DOHH2 (cell line): Measurements from ENCODE around the gene EEPD1.
"Not testable (repeated sequence)": the region's sequence is repeated elsewhere in the genome, so short reads cannot be mapped to it uniquely, and the experiment has no call there.

ENCODE experiments used
- H3F3A ChIP-seq: fragments of 200-600 bp; sonication (generic), shearing (Covaris generic); 2 replicates; pipeline ENCODE4 v1.6.0; 2016; ENCODE audit warnings: antibody characterized with exemption, mild to moderate bottlenecking; ENCODE audit not compliant: control insufficient read depth, insufficient read depth
- H3K27ac ChIP-seq: fragments of 200-600 bp; sonication (generic); 2 replicates; pipeline ENCODE4 v1.5.1; 2014; ENCODE audit warnings: low read depth, mild to moderate bottlenecking, low read length, moderate library complexity
- H3K27me3 ChIP-seq: fragments of 200-600 bp; sonication (generic); 2 replicates; pipeline ENCODE4 v1.6.1; 2014; ENCODE audit warnings: mild to moderate bottlenecking, low read length, mixed read lengths; ENCODE audit not compliant: control insufficient read depth
- H3K36me3 ChIP-seq: fragments of 200-600 bp; sonication (generic); 2 replicates; pipeline ENCODE4 v1.6.1; 2014; ENCODE audit warnings: mild to moderate bottlenecking, low read length, moderate library complexity, mixed read lengths; ENCODE audit not compliant: control insufficient read depth
- H3K4me1 ChIP-seq: fragments of 200-600 bp; sonication (generic); 2 replicates; pipeline ENCODE4 v1.6.1; 2014; ENCODE audit warnings: mild to moderate bottlenecking, low read length, mixed read lengths; ENCODE audit not compliant: control insufficient read depth
- H3K4me2 ChIP-seq: fragments of 200-600 bp; sonication (generic); 2 replicates; pipeline ENCODE4 v1.6.0; 2014; ENCODE audit warnings: mild to moderate bottlenecking, low read length, moderate library complexity
- H3K4me3 ChIP-seq: fragments of 200-600 bp; sonication (generic); 2 replicates; pipeline ENCODE4 v1.5.1; 2014; ENCODE audit warnings: mild to moderate bottlenecking, low read length, mixed read lengths
- H3K79me2 ChIP-seq: fragments of 200-600 bp; sonication (generic); 2 replicates; pipeline ENCODE4 v1.6.1; 2014; ENCODE audit warnings: mild to moderate bottlenecking, low read length, mixed read lengths; ENCODE audit not compliant: control insufficient read depth
- H3K9me2 ChIP-seq: fragments of 200-600 bp; sonication (generic); replicated peaks from 2 replicates; pipeline ENCODE4 v1.6.1; 2014; ENCODE audit warnings: mild to moderate bottlenecking, low read length, mixed read lengths; ENCODE audit not compliant: control insufficient read depth
- H3K9me3 ChIP-seq: fragments of 200-600 bp; sonication (generic); 2 replicates; pipeline ENCODE4 v1.6.1; 2014; ENCODE audit warnings: antibody characterized with exemption, low read length, mixed read lengths; ENCODE audit not compliant: control insufficient read depth, insufficient read depth
- H4K20me1 ChIP-seq: fragments of 200-600 bp; sonication (generic); 2 replicates; pipeline ENCODE4 v1.6.0; 2014; ENCODE audit warnings: low read depth, mild to moderate bottlenecking, antibody characterized with exemption, low read length, moderate library complexity; ENCODE audit not compliant: control insufficient read depth, insufficient read depth
- EZH2phosphoT487 ChIP-seq: fragments of 200-600 bp; sonication (generic); IDR thresholded peaks from 2 replicates; pipeline ENCODE4 v1.6.1; 2017; ENCODE audit warnings: borderline replicate concordance, mild to moderate bottlenecking, antibody characterized with exemption, low read length, moderate library complexity, mixed read lengths
- TF ChIP-seq, protein P1 (sequence below): fragments of 200-600 bp; sonication (generic); IDR thresholded peaks from one replicate; pipeline ENCODE4 v1.5.1; 2014; ENCODE audit warnings: antibody characterized with exemption, mild to moderate bottlenecking, low read depth, low read length; ENCODE audit not compliant: poor library complexity, severe bottlenecking

The EEPD1 gene

GRCh38 chr7:36316319-36316718 is 163.3 kb downstream of the EEPD1 start:
- H3K27me3 ChIP-seq: no peaks in the 10 kb centered on the region
- no peak overlapping the region for H3K4me2 ChIP-seq
- no peak overlapping the region for H3K4me3 ChIP-seq
- peaks cover under 1% of the 10 kb centered on the region; the same call in 1 of the 2 replicates for H3K9me3 ChIP-seq
- no peaks in the 10 kb centered on the region for H4K20me1 ChIP-seq
- H3K79me2 ChIP-seq: no peaks in the 10 kb centered on the region
- no peaks in the 10 kb centered on the region for H3K9me2 ChIP-seq
- TF ChIP-seq, protein P1, sequence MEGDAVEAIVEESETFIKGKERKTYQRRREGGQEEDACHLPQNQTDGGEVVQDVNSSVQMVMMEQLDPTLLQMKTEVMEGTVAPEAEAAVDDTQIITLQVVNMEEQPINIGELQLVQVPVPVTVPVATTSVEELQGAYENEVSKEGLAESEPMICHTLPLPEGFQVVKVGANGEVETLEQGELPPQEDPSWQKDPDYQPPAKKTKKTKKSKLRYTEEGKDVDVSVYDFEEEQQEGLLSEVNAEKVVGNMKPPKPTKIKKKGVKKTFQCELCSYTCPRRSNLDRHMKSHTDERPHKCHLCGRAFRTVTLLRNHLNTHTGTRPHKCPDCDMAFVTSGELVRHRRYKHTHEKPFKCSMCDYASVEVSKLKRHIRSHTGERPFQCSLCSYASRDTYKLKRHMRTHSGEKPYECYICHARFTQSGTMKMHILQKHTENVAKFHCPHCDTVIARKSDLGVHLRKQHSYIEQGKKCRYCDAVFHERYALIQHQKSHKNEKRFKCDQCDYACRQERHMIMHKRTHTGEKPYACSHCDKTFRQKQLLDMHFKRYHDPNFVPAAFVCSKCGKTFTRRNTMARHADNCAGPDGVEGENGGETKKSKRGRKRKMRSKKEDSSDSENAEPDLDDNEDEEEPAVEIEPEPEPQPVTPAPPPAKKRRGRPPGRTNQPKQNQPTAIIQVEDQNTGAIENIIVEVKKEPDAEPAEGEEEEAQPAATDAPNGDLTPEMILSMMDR: no peak
- TF ChIP-seq EZH2phosphoT487: no peak
- no peaks in the 10 kb centered on the region for H3F3A ChIP-seq
- peaks cover 10% of the 10 kb centered on the region for H3K4me1 ChIP-seq
- no peak overlapping the region for H3K27ac ChIP-seq
- no peaks in the 10 kb centered on the region for H3K36me3 ChIP-seq

- no peaks in the 10 kb centered on the region for H3F3A ChIP-seq
- no peaks in the 10 kb centered on the region for H3K9me2 ChIP-seq
- H3K4me3 ChIP-seq: no peak overlapping the region
- peaks cover 10% of the 10 kb centered on the region for H3K4me1 ChIP-seq
- peaks cover 6% of the 10 kb centered on the region; the same call in 1 of the 2 replicates for H3K9me3 ChIP-seq
- H3K79me2 ChIP-seq: no peaks in the 10 kb centered on the region
- no peaks in the 10 kb centered on the region for H3K27me3 ChIP-seq
- TF ChIP-seq, protein P1: no peak
- no peak for TF ChIP-seq EZH2phosphoT487
- no peak overlapping the region for H3K27ac ChIP-seq
- H3K36me3 ChIP-seq: no peaks in the 10 kb centered on the region
- H4K20me1 ChIP-seq: no peaks in the 10 kb centered on the region
- H3K4me2 ChIP-seq: no peak overlapping the region
Measured at GRCh38 chr7:36317276-36317675, 164.2 kb downstream of the EEPD1 start.

DNA sequence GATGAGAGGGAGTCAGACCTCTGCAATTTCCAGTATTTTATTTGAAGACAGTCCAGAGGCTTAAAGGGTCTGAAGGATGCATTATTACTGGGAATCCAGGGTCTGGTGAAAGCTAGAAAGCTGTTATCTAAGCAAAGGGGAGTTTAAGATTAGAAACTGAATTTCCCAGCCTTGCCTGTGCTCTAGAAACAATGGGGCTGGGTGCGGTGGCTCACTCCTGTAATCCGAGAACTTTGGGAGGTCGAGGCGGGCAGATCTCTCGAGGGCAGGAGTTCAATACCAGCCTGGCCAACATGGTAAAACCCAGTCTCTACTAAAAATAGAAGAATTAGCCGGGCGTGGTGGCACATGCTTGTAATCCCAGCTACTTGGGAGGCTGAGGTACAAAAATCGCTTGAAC is 165.1 kb downstream of the EEPD1 start:
- Histone ChIP-seq H3K36me3 (no peaks in the 10 kb centered on the region), H4K20me1 (no peaks in the 10 kb centered on the region), H3K9me2 (no peaks in the 10 kb centered on the region), H3K27me3 (no peaks in the 10 kb centered on the region), H3F3A (no peaks in the 10 kb centered on the region), H3K4me3 (no peak overlapping the region), H3K4me1 (peaks cover 10% of the 10 kb centered on the region), H3K27ac (no peak overlapping the region), H3K79me2 (no peaks in the 10 kb centered on the region), H3K9me3 (peaks cover 6% of the 10 kb centered on the region; the same call in 1 of the 2 replicates), H3K4me2 (no peak overlapping the region)
- no peak for TF ChIP-seq EZH2phosphoT487
- TF ChIP-seq, protein P1: no peak

- H3K4me1 ChIP-seq, H3K79me2 ChIP-seq, H3F3A ChIP-seq, H3K9me3 ChIP-seq, H3K4me2 ChIP-seq, H3K36me3 ChIP-seq, H3K27ac ChIP-seq, H3K27me3 ChIP-seq, H4K20me1 ChIP-seq, H3K9me2 ChIP-seq, H3K4me3 ChIP-seq: not testable (repeated sequence)
Measured at GRCh38 chr7:36321284-36321683, 168.2 kb downstream of the EEPD1 start.
